Sigmoid colon (tissue), 4 donors: ENCODE results near the gene OR2T1.
"Not testable (repeated sequence)": the region's sequence is repeated elsewhere in the genome, so short reads cannot be mapped to it uniquely, and the experiment has no call there.

Source experiments
- EP300 ChIP-seq, 4 donors: sonication (generic); formaldehyde crosslinking; IDR thresholded peaks; one replicate each; pipeline ENCODE4 v1.6.1; 2017; ENCODE audit warnings: antibody characterized with exemption in 4 of 4
- POLR2A ChIP-seq, 2 donors: fragments of 450-650 bp; IDR thresholded peaks; one replicate each; pipeline ENCODE4 v1.6.1; 2016; ENCODE audit warnings: antibody characterized with exemption in 2 of 2, mild to moderate bottlenecking in 2 of 2, moderate library complexity in 2 of 2
- POLR2AphosphoS5 ChIP-seq, 4 donors: sonication (generic); formaldehyde crosslinking; IDR thresholded peaks; one replicate each; pipeline ENCODE4 v1.6.1; 2017; ENCODE audit warnings: antibody characterized with exemption in 4 of 4
- TF ChIP-seq, protein P1 (sequence below), 4 experiments: fragments of 450-650 bp in 3 of 4; fragments of 200-600 bp in 1 of 4; IDR thresholded peaks; one replicate each; pipeline ENCODE4 v1.5.1; 2016 to 2019; ENCODE audit warnings: antibody characterized with exemption in 4 of 4, mild to moderate bottlenecking in 3 of 4, moderate library complexity in 2 of 4

DNA sequence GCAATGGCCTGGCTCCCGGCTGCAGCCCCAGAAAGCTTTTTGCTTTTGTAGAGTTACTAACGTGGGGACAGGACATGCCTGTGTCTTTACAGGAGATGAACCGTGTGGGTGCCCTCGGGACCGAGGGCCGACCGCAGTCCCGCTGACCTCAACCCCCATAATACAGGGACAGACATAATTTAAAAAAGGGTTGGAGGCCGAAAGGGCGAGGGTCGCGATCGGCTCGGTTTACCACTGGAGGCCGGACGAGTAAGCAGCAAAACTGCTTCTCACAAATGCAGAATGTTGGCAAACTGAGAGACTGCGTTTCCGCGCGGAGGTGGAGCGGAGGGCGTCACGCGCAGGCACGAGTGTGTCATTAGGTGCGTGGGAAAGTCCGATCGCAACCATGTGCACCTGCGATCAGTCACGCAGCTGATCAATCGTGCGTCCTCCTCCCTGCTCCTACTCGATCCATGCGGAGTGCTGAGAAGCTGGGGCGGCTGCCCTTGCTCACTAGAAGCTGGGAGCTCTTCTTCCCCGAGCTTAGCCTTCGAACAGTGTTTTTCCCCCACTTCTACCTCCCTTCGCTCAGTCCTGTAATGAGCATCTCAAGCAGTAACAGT is 31.1 kb downstream of the OR2T1 start:
- not testable (repeated sequence) for TF ChIP-seq POLR2A, EP300, POLR2AphosphoS5 (IDR thresholded peaks at IDR 0.05)
- TF ChIP-seq, protein P1, sequence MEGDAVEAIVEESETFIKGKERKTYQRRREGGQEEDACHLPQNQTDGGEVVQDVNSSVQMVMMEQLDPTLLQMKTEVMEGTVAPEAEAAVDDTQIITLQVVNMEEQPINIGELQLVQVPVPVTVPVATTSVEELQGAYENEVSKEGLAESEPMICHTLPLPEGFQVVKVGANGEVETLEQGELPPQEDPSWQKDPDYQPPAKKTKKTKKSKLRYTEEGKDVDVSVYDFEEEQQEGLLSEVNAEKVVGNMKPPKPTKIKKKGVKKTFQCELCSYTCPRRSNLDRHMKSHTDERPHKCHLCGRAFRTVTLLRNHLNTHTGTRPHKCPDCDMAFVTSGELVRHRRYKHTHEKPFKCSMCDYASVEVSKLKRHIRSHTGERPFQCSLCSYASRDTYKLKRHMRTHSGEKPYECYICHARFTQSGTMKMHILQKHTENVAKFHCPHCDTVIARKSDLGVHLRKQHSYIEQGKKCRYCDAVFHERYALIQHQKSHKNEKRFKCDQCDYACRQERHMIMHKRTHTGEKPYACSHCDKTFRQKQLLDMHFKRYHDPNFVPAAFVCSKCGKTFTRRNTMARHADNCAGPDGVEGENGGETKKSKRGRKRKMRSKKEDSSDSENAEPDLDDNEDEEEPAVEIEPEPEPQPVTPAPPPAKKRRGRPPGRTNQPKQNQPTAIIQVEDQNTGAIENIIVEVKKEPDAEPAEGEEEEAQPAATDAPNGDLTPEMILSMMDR (IDR thresholded peaks at IDR 0.05), result not testable (repeated sequence)
